ENCODE measurements around the gene CCDC136. TPM values are rescaled to one million over a fixed set of nuclear protein-coding genes. Genes with fewer than 3 reads are reported as not detected.
A peak's percentile ranks its signal among the peaks of the same experiment; 100 is the strongest.

The CCDC136 gene
- total RNA-seq, 1 donor from 2014 or later: 44.2 TPM

- TF ChIP-seq CTCF (conservative IDR thresholded peaks at IDR 0.05): no peak
- no peak for DNase-seq (ENCODE audit: extremely low spot score, unreplicated experiment)
- Mint-ChIP-seq H3K27ac (peak overlapping the region; percentile 45), H3K36me3 (peaks cover 3% of the 10 kb centered on the region), H3K4me3 (peak overlapping the region; percentile 87), H3K9me3 (no peaks in the 10 kb centered on the region), H3K27me3 (peaks cover 24% of the 10 kb centered on the region), H3K4me1 (ENCODE audit: unreplicated experiment) (peaks cover 7% of the 10 kb centered on the region)
These were observed 1.3 kb upstream of the CCDC136 start for GRCh38 chr7:128790315-128791041.

- peaks cover 14% of the 10 kb centered on the region for H3K36me3 Mint-ChIP-seq
- H3K27me3 Mint-ChIP-seq: peaks cover 21% of the 10 kb centered on the region
- no peak for DNase-seq (ENCODE audit: extremely low spot score, unreplicated experiment)
- peaks cover under 1% of the 10 kb centered on the region for H3K9me3 Mint-ChIP-seq
- no peak for TF ChIP-seq CTCF (conservative IDR thresholded peaks at IDR 0.05)
- H3K4me3 Mint-ChIP-seq: peak overlapping the region; percentile 89
- peaks cover 7% of the 10 kb centered on the region for H3K4me1 Mint-ChIP-seq (ENCODE audit: unreplicated experiment)
- H3K27ac Mint-ChIP-seq: no peak overlapping the region
These were observed 182 bp downstream of the CCDC136 start for GRCh38 chr7:128791972-128792327.

- TF ChIP-seq CTCF (conservative IDR thresholded peaks at IDR 0.05): no peak
- no peak for DNase-seq (ENCODE audit: extremely low spot score, unreplicated experiment)
- Mint-ChIP-seq H3K9me3 (peaks cover 6% of the 10 kb centered on the region), H3K27me3 (peaks cover 18% of the 10 kb centered on the region), H3K4me3 (peak overlapping the region; percentile 78), H3K27ac (no peak overlapping the region), H3K36me3 (peaks cover 20% of the 10 kb centered on the region), H3K4me1 (ENCODE audit: unreplicated experiment) (peaks cover 7% of the 10 kb centered on the region)
These were observed 858 bp downstream of the CCDC136 start for GRCh38 chr7:128792471-128793180.

GRCh38 chr7:128793181-128793547 is 1.4 kb downstream of the CCDC136 start:
- Mint-ChIP-seq H3K27ac (no peak overlapping the region), H3K36me3 (peaks cover 20% of the 10 kb centered on the region), H3K4me1 (ENCODE audit: unreplicated experiment) (peaks cover 7% of the 10 kb centered on the region), H3K9me3 (peaks cover 6% of the 10 kb centered on the region), H3K4me3 (peak overlapping the region; percentile 78), H3K27me3 (peaks cover 17% of the 10 kb centered on the region)
- no peak for DNase-seq (ENCODE audit: extremely low spot score, unreplicated experiment)
- no peak for TF ChIP-seq CTCF (conservative IDR thresholded peaks at IDR 0.05)

GRCh38 chr7:128794020-128794419 is 2.3 kb downstream of the CCDC136 start:
- Mint-ChIP-seq H3K36me3 (peaks cover 20% of the 10 kb centered on the region), H3K4me1 (ENCODE audit: unreplicated experiment) (peaks cover 7% of the 10 kb centered on the region), H3K27ac (no peak overlapping the region), H3K9me3 (peaks cover 6% of the 10 kb centered on the region), H3K27me3 (peaks cover 12% of the 10 kb centered on the region), H3K4me3 (no peak overlapping the region)
- no peak for DNase-seq (ENCODE audit: extremely low spot score, unreplicated experiment)
- TF ChIP-seq CTCF (conservative IDR thresholded peaks at IDR 0.05): no peak

Data from type B pancreatic cell (in vitro differentiated cells).